ENCODE results near the gene C2CD4C.
"Not testable (repeated sequence)": the region's sequence is repeated elsewhere in the genome, so short reads cannot be mapped to it uniquely, and the experiment has no call there.

The C2CD4C gene

GRCh38 chr19:438416-438958 is 29.5 kb upstream of the C2CD4C start:
- no peak for DNase-seq (ENCODE audit: low spot score)

- DNase-seq (ENCODE audit: low spot score), result no peak
These were observed 28.1 kb upstream of the C2CD4C start for GRCh38 chr19:437041-437440.

- no peak for DNase-seq (ENCODE audit: low spot score)
These were observed 27.5 kb upstream of the C2CD4C start for GRCh38 chr19:436413-436950.

- no peak for DNase-seq (ENCODE audit: low spot score)
These were observed 26.9 kb upstream of the C2CD4C start for GRCh38 chr19:435707-436412.

GRCh38 chr19:435056-435706 is 26.2 kb upstream of the C2CD4C start:
- DNase-seq (ENCODE audit: low spot score), result no peak

GRCh38 chr19:434152-434960 is 25.4 kb upstream of the C2CD4C start:
- no peak for DNase-seq (ENCODE audit: low spot score)

GRCh38 chr19:430701-431100 is 21.8 kb upstream of the C2CD4C start:
- DNase-seq (ENCODE audit: low spot score), result no peak

GRCh38 chr19:428149-428548 is 19.2 kb upstream of the C2CD4C start:
- DNase-seq (ENCODE audit: low spot score), result no peak

GRCh38 chr19:427675-428074 is 18.7 kb upstream of the C2CD4C start:
- not testable (repeated sequence) for DNase-seq (ENCODE audit: low spot score)

GRCh38 chr19:426725-427445 is 17.9 kb upstream of the C2CD4C start:
- DNase-seq (ENCODE audit: low spot score), result no peak

GRCh38 chr19:425056-425455 is 16.1 kb upstream of the C2CD4C start:
- no peak for DNase-seq (ENCODE audit: low spot score)

GRCh38 chr19:424546-424945 is 15.6 kb upstream of the C2CD4C start:
- no peak for DNase-seq (ENCODE audit: low spot score)

- no peak for DNase-seq (ENCODE audit: low spot score)
These were observed 14.9 kb upstream of the C2CD4C start for GRCh38 chr19:423691-424466.

GRCh38 chr19:422917-423226 is 13.9 kb upstream of the C2CD4C start:
- not testable (repeated sequence) for DNase-seq (ENCODE audit: low spot score)

- no peak for DNase-seq (ENCODE audit: low spot score)
These were observed 13.4 kb upstream of the C2CD4C start for GRCh38 chr19:422213-422916.

GRCh38 chr19:419721-420515 is 11.0 kb upstream of the C2CD4C start:
- DNase-seq (ENCODE audit: low spot score), result no peak

- DNase-seq (ENCODE audit: low spot score), result no peak
These were observed 10.1 kb upstream of the C2CD4C start for GRCh38 chr19:418761-419671.

GRCh38 chr19:416416-416815 is 7.5 kb upstream of the C2CD4C start:
- no peak for DNase-seq (ENCODE audit: low spot score)

GRCh38 chr19:415292-415691 is 6.3 kb upstream of the C2CD4C start:
- DNase-seq (ENCODE audit: low spot score), result no peak
